ENCODE data around the gene PML.

The PML gene

GRCh38 chr15:74013374-74013894 lies 18.9 kb downstream of the PML start:
- DNase-seq = no peak

GRCh38 chr15:74019734-74020133 lies 25.2 kb downstream of the PML start:
- no peak for DNase-seq

- DNase-seq = no peak
Measured at GRCh38 chr15:74022706-74023470, 28.4 kb downstream of the PML start.

GRCh38 chr15:74024687-74025086 lies 30.2 kb downstream of the PML start:
- DNase-seq = no peak

GRCh38 chr15:74025436-74025835 lies 30.9 kb downstream of the PML start:
- no peak for DNase-seq

- no peak for DNase-seq
Measured at GRCh38 chr15:74027688-74028087, 33.2 kb downstream of the PML start.

- no peak for DNase-seq
Measured at GRCh38 chr15:74028646-74029045, 34.1 kb downstream of the PML start.

- no peak for DNase-seq
Measured at GRCh38 chr15:74032046-74032445, 37.5 kb downstream of the PML start.

- no peak for DNase-seq
Measured at GRCh38 chr15:74032606-74033561, 38.4 kb downstream of the PML start.

- no peak for DNase-seq
Measured at GRCh38 chr15:74034206-74034755, 39.8 kb downstream of the PML start.

- DNase-seq = no peak
Measured at GRCh38 chr15:74035121-74036017, 40.9 kb downstream of the PML start.

- DNase-seq = no peak
Measured at GRCh38 chr15:74036271-74037170, 42.0 kb downstream of the PML start.

GRCh38 chr15:74037171-74038117 lies 42.9 kb downstream of the PML start:
- no peak for DNase-seq

- DNase-seq = no peak
Measured at GRCh38 chr15:74038707-74039655, 44.5 kb downstream of the PML start.

GRCh38 chr15:74039656-74040010 lies 45.1 kb downstream of the PML start:
- DNase-seq = no peak

- DNase-seq = no peak
Measured at GRCh38 chr15:74040109-74040850, 45.8 kb downstream of the PML start.

- no peak for DNase-seq
Measured at GRCh38 chr15:74041311-74041756, 46.8 kb downstream of the PML start.
